ENCODE results near the gene VWA7.

The VWA7 gene

DNA sequence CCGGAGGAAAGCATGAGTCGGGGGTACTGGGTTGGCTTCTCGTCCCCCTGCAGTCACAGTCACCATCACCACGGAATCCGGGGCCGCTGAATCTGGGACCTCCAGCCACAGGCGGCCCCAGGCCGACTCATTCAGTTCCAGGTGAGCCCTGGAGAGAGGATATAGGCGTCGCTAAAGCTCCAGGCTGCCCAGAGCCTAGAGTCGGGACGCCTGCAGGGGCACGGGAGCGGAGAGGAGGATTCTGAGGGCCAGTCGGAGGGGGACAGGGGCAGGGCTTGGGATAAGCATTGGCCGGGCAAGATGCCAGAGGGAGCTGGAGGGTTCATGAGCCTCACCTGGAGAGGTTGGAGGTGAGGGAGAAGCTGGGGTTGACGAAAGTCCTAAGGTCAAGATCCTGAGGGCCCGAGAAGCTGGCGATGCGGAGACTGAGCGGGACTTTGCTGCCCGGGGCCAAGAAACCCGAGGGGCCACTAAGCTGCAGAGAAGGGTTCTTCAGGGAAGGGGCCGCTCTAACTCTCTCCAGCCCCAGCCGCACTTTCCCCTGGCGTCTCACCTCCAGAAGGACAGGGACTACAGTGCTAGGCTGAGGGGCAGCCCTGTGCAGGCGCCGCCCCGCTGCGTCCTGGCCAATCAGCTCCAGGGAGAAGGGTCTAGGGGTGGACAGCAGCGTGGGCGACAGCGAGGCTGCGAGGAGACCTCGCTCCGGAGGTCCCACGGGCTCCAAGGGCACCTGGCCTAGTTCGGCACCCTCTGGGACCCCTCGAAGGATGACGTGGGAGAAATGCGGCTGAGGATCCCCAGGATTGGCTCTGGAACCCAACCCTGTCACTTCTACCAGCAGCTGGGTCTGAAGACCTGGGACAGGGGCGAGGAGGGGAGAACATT is 11.0 kb downstream of the VWA7 start:
- Histone ChIP-seq H3K36me3 (replicated peaks in 1 of 2; ENCODE audit: control insufficient read depth in 2 of 2, insufficient read depth in 2 of 2, low read length in 2 of 2) (peaks cover 7 to 39% of the 10 kb centered on the region in 2 donors), H2BK120ac (ENCODE audit: low read depth, low read length) (no peak overlapping the region), H3K79me1 (ENCODE audit: low read depth, low read length) (no peaks in the 10 kb centered on the region), H3K9ac (ENCODE audit: low read depth, low read length, poor library complexity) (no peak overlapping the region), H3K27me3 (ENCODE audit: control insufficient read depth in 3 of 3, insufficient read depth in 3 of 3, low read depth in 1 of 3, low read length in 3 of 3) (no peaks in the 10 kb centered on the region), H2BK12ac (ENCODE audit: low read length) (no peak overlapping the region), H2BK15ac (ENCODE audit: low read length) (peak overlapping the region; percentile 11), H3K18ac (ENCODE audit: low read length) (peak overlapping the region; percentile 33), H3K4me3 (ENCODE audit: low read length in 2 of 2) (no peak overlapping the region), H3K4me2 (ENCODE audit: insufficient read depth, low read length, poor library complexity, severe bottlenecking) (peak overlapping the region; percentile 56), H3K4ac (ENCODE audit: low read length) (no peak overlapping the region), H3K14ac (ENCODE audit: low read length) (no peak overlapping the region), H3K4me1 (ENCODE audit: control insufficient read depth in 2 of 2, insufficient read depth in 1 of 2, low read depth in 1 of 2, low read length in 2 of 2) (peaks cover 15 to 23% of the 10 kb centered on the region in 2 donors), H2AFZ (ENCODE audit: low read length) (no peak overlapping the region), H2AK5ac (ENCODE audit: low read depth, low read length) (peak overlapping the region; percentile 95), H2BK5ac (ENCODE audit: low read length) (no peak overlapping the region), H4K91ac (ENCODE audit: low read depth, low read length, poor library complexity) (peak overlapping the region; percentile 35), H3K23ac (ENCODE audit: low read depth, low read length, poor library complexity) (no peak overlapping the region), H3K27ac (replicated peaks; ENCODE audit: low read length) (no peak overlapping the region), H4K8ac (ENCODE audit: low read depth, low read length) (no peak overlapping the region), H3K9me3 (replicated peaks in 1 of 2; ENCODE audit: control insufficient read depth in 2 of 2, insufficient read depth in 1 of 2, low read depth in 1 of 2, low read length in 2 of 2) (peaks cover 0 to 1% of the 10 kb centered on the region in 2 donors)
- no peak for DNase-seq (ENCODE audit: low spot score)
- no CpG with 5 or more reads among the region's 42 CpGs for WGBS, 2 donors (ENCODE audit: extremely low coverage in 2 of 2, insufficient read length in 2 of 2, insufficient replicate concordance in 1 of 2)

DNA sequence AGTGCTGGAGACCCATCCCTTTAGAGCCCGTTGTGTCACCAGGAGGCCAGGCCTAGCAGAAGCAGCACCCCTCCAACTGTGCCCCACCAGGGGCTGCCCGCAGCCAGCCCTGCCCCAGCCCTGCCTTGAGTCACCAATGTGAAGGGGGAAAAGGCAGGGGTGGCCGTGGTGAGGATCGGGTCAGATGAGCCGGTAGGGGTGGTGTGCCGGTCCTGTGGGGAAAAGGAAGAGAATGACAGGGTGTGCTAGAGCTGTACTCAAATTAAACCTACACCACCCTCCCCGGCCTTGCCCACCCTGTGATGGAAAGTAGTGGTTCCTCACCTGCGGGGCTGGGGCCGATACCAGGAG is 11.6 kb downstream of the VWA7 start:
- no peak for DNase-seq (ENCODE audit: low spot score)
- Histone ChIP-seq H2BK15ac (ENCODE audit: low read length) (peak overlapping the region; percentile 11), H3K9ac (ENCODE audit: low read depth, low read length, poor library complexity) (no peak overlapping the region), H3K4me2 (ENCODE audit: insufficient read depth, low read length, poor library complexity, severe bottlenecking) (no peak overlapping the region), H3K79me1 (ENCODE audit: low read depth, low read length) (no peaks in the 10 kb centered on the region), H3K27me3 (ENCODE audit: control insufficient read depth in 3 of 3, insufficient read depth in 3 of 3, low read depth in 1 of 3, low read length in 3 of 3) (no peaks in the 10 kb centered on the region), H2AK5ac (ENCODE audit: low read depth, low read length) (peak overlapping the region; percentile 95), H3K18ac (ENCODE audit: low read length) (no peak overlapping the region), H3K36me3 (replicated peaks in 1 of 2; ENCODE audit: control insufficient read depth in 2 of 2, insufficient read depth in 2 of 2, low read length in 2 of 2) (peaks cover 9 to 46% of the 10 kb centered on the region in 2 donors), H4K91ac (ENCODE audit: low read depth, low read length, poor library complexity) (peak overlapping the region; percentile 35), H2BK12ac (ENCODE audit: low read length) (no peak overlapping the region), H2AFZ (ENCODE audit: low read length) (no peak overlapping the region), H3K14ac (ENCODE audit: low read length) (no peak overlapping the region), H2BK5ac (ENCODE audit: low read length) (no peak overlapping the region), H3K9me3 (replicated peaks in 1 of 2; ENCODE audit: control insufficient read depth in 2 of 2, insufficient read depth in 1 of 2, low read depth in 1 of 2, low read length in 2 of 2) (peaks cover 0 to 1% of the 10 kb centered on the region in 2 donors), H3K4me1 (ENCODE audit: control insufficient read depth in 2 of 2, insufficient read depth in 1 of 2, low read depth in 1 of 2, low read length in 2 of 2) (peaks cover 15 to 23% of the 10 kb centered on the region in 2 donors), H3K4me3 (ENCODE audit: low read length in 2 of 2) (no peak overlapping the region), H2BK120ac (ENCODE audit: low read depth, low read length) (no peak overlapping the region), H4K8ac (ENCODE audit: low read depth, low read length) (no peak overlapping the region), H3K4ac (ENCODE audit: low read length) (no peak overlapping the region), H3K27ac (replicated peaks; ENCODE audit: low read length) (no peak overlapping the region), H3K23ac (ENCODE audit: low read depth, low read length, poor library complexity) (peak overlapping the region; percentile 23)
- WGBS, 2 donors (ENCODE audit: extremely low coverage in 2 of 2, insufficient read length in 2 of 2, insufficient replicate concordance in 1 of 2) = no CpG with 5 or more reads among the region's 9 CpGs

DNA sequence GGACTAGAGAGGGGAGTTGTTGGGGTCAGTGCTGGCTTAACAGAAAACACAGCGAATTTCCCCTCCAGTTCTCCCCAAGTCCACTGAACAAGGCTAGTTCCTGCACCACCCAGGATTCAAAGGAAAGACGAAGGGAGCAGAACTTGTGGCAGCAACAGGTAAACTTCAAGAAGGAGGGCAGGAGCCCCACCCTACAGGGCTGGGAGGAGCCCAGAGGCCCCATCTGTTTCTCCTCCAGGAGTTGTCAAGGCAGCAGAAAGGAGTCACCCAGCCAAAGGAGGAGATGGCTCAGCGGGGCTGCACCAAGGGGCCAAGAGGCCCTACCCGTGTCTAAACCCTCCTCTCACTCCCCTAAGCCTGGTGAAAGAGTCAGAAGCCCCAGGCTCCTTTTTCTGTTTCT is 12.9 kb downstream of the VWA7 start:
- H3K4me3 ChIP-seq (ENCODE audit: low read length in 2 of 2) = no peak overlapping the region
- no peaks in the 10 kb centered on the region for H3K27me3 ChIP-seq (ENCODE audit: control insufficient read depth in 3 of 3, insufficient read depth in 3 of 3, low read depth in 1 of 3, low read length in 3 of 3)
- peak overlapping the region; percentile 96 for H2BK5ac ChIP-seq (ENCODE audit: low read length)
- H3K9me3 ChIP-seq (replicated peaks in 1 of 2; ENCODE audit: control insufficient read depth in 2 of 2, insufficient read depth in 1 of 2, low read depth in 1 of 2, low read length in 2 of 2) = peaks cover 0 to 1% of the 10 kb centered on the region in 2 donors
- no peak overlapping the region for H4K91ac ChIP-seq (ENCODE audit: low read depth, low read length, poor library complexity)
- H2BK12ac ChIP-seq (ENCODE audit: low read length) = no peak overlapping the region
- no peak overlapping the region for H2AFZ ChIP-seq (ENCODE audit: low read length)
- peaks cover 13 to 59% of the 10 kb centered on the region in 2 donors for H3K36me3 ChIP-seq (replicated peaks in 1 of 2; ENCODE audit: control insufficient read depth in 2 of 2, insufficient read depth in 2 of 2, low read length in 2 of 2)
- no peak overlapping the region for H4K8ac ChIP-seq (ENCODE audit: low read depth, low read length)
- H3K4ac ChIP-seq (ENCODE audit: low read length) = no peak overlapping the region
- WGBS, 2 donors (ENCODE audit: extremely low coverage in 2 of 2, insufficient read length in 2 of 2, insufficient replicate concordance in 1 of 2) = no CpG with 5 or more reads among the region's 4 CpGs
- H3K27ac ChIP-seq (replicated peaks; ENCODE audit: low read length) = no peak overlapping the region
- H2BK120ac ChIP-seq (ENCODE audit: low read depth, low read length) = no peak overlapping the region
- no peak overlapping the region for H3K14ac ChIP-seq (ENCODE audit: low read length)
- no peak overlapping the region for H2BK15ac ChIP-seq (ENCODE audit: low read length)
- DNase-seq (ENCODE audit: low spot score) = no peak
- no peak overlapping the region for H3K4me2 ChIP-seq (ENCODE audit: insufficient read depth, low read length, poor library complexity, severe bottlenecking)
- H3K23ac ChIP-seq (ENCODE audit: low read depth, low read length, poor library complexity) = no peak overlapping the region
- H2AK5ac ChIP-seq (ENCODE audit: low read depth, low read length) = peak overlapping the region; percentile 44
- H3K18ac ChIP-seq (ENCODE audit: low read length) = no peak overlapping the region
- H3K9ac ChIP-seq (ENCODE audit: low read depth, low read length, poor library complexity) = no peak overlapping the region
- no peaks in the 10 kb centered on the region for H3K79me1 ChIP-seq (ENCODE audit: low read depth, low read length)
- peaks cover 15 to 23% of the 10 kb centered on the region in 2 donors for H3K4me1 ChIP-seq (ENCODE audit: control insufficient read depth in 2 of 2, insufficient read depth in 1 of 2, low read depth in 1 of 2, low read length in 2 of 2)

DNA sequence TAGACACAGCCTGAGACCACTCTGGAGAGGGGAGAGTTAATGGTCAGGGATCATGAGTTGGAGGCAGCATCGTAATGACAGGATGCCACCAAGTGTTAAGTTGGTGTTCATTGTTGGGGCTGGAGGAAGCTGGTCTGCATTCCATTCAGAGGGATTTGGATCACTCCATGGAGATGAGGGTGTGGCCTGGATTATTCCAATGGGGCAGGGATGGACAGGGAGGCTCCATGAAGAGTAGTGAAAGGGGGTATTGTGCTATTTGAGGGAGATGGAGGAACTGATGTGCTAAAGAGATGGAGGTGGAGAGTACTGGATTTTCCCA is 13.5 kb downstream of the VWA7 start:
- H3K23ac ChIP-seq (ENCODE audit: low read depth, low read length, poor library complexity) = peak overlapping the region; percentile 89
- no peaks in the 10 kb centered on the region for H3K27me3 ChIP-seq (ENCODE audit: control insufficient read depth in 3 of 3, insufficient read depth in 3 of 3, low read depth in 1 of 3, low read length in 3 of 3)
- peak overlapping the region; percentile 97 for H4K8ac ChIP-seq (ENCODE audit: low read depth, low read length)
- H2BK12ac ChIP-seq (ENCODE audit: low read length) = peak overlapping the region; percentile 77
- no peaks in the 10 kb centered on the region for H3K9me3 ChIP-seq (replicated peaks in 1 of 2; ENCODE audit: control insufficient read depth in 2 of 2, insufficient read depth in 1 of 2, low read depth in 1 of 2, low read length in 2 of 2)
- H3K27ac ChIP-seq (replicated peaks; ENCODE audit: low read length) = peak overlapping the region; percentile 86
- H3K14ac ChIP-seq (ENCODE audit: low read length) = no peak overlapping the region
- no peaks in the 10 kb centered on the region for H3K79me1 ChIP-seq (ENCODE audit: low read depth, low read length)
- peak overlapping the region; percentile 37 for H2AFZ ChIP-seq (ENCODE audit: low read length)
- peak overlapping the region; percentile 97 for H3K18ac ChIP-seq (ENCODE audit: low read length)
- peak overlapping the region; percentile 95 for H2AK5ac ChIP-seq (ENCODE audit: low read depth, low read length)
- peaks cover 15 to 23% of the 10 kb centered on the region in 2 donors for H3K4me1 ChIP-seq (ENCODE audit: control insufficient read depth in 2 of 2, insufficient read depth in 1 of 2, low read depth in 1 of 2, low read length in 2 of 2)
- no peak overlapping the region for H3K9ac ChIP-seq (ENCODE audit: low read depth, low read length, poor library complexity)
- H2BK15ac ChIP-seq (ENCODE audit: low read length) = peak overlapping the region; percentile 84
- WGBS, 2 donors (ENCODE audit: extremely low coverage in 2 of 2, insufficient read length in 2 of 2, insufficient replicate concordance in 1 of 2) = no CpG with 5 or more reads among the region's 1 CpG
- peak; percentile 71 for DNase-seq (ENCODE audit: low spot score)
- no peak overlapping the region for H3K4me3 ChIP-seq (ENCODE audit: low read length in 2 of 2)
- peaks cover 13 to 65% of the 10 kb centered on the region in 2 donors for H3K36me3 ChIP-seq (replicated peaks in 1 of 2; ENCODE audit: control insufficient read depth in 2 of 2, insufficient read depth in 2 of 2, low read length in 2 of 2)
- no peak overlapping the region for H4K91ac ChIP-seq (ENCODE audit: low read depth, low read length, poor library complexity)
- H3K4ac ChIP-seq (ENCODE audit: low read length) = peak overlapping the region; percentile 93
- H3K4me2 ChIP-seq (ENCODE audit: insufficient read depth, low read length, poor library complexity, severe bottlenecking) = peak overlapping the region; percentile 21
- peak overlapping the region; percentile 96 for H2BK5ac ChIP-seq (ENCODE audit: low read length)
- H2BK120ac ChIP-seq (ENCODE audit: low read depth, low read length) = peak overlapping the region; percentile 63
